HEK293 (cell line): ENCODE data around the gene TAF5L.

Experiments used
- ATF2 ChIP-seq: fragments of 450-650 bp; formaldehyde crosslinking; IDR thresholded peaks from 2 replicates; pipeline ENCODE4 v1.5.1; 2016; ENCODE audit warnings: missing biosample characterization, missing genetic modification characterization, low read depth
- CTCF ChIP-seq: fragments of 450-650 bp; formaldehyde crosslinking; IDR thresholded peaks from 2 replicates; pipeline ENCODE4 v1.5.1; 2016; ENCODE audit warnings: missing biosample characterization, missing genetic modification characterization
- SP7 ChIP-seq: fragments of 450-650 bp; formaldehyde crosslinking; IDR thresholded peaks from 2 replicates; pipeline ENCODE4 v1.5.1; 2016; ENCODE audit warnings: missing biosample characterization, missing genetic modification characterization
- ZBTB48 ChIP-seq: fragments of 450-650 bp; formaldehyde crosslinking; IDR thresholded peaks from 2 replicates; pipeline ENCODE4 v1.5.1; 2016; ENCODE audit warnings: missing biosample characterization, missing genetic modification characterization
- ZFP41 ChIP-seq: fragments of 450-650 bp; formaldehyde crosslinking; IDR thresholded peaks from 2 replicates; pipeline ENCODE4 v1.5.1; 2016; ENCODE audit warnings: missing biosample characterization, missing genetic modification characterization, borderline replicate concordance
- ZNF2 ChIP-seq: fragments of 450-650 bp; formaldehyde crosslinking; IDR thresholded peaks from 2 replicates; pipeline ENCODE4 v1.5.1; 2016; ENCODE audit warnings: missing biosample characterization, missing genetic modification characterization
- ZNF214 ChIP-seq: fragments of 450-650 bp; formaldehyde crosslinking; IDR thresholded peaks from 2 replicates; pipeline ENCODE4 v1.5.1; 2017; ENCODE audit warnings: missing biosample characterization, mild to moderate bottlenecking, missing genetic modification characterization, borderline replicate concordance
- ZNF274 ChIP-seq, 2 experiments: fragments of 200-500 bp in 1 of 2; fragments of 450-650 bp in 1 of 2; sonication (Bioruptor generic) in 1 of 2; formaldehyde crosslinking in 1 of 2; IDR thresholded peaks; 2 replicates each; pipeline versions ENCODE4 v1.5.1 to v1.6.1; 2014 to 2016; ENCODE audit warnings: borderline replicate concordance in 1 of 2, inconsistent platforms in 1 of 2, low read length in 1 of 2, missing biosample characterization in 1 of 2, missing genetic modification characterization in 1 of 2
- ZNF510 ChIP-seq: fragments of 450-650 bp; formaldehyde crosslinking; IDR thresholded peaks from 2 replicates; pipeline ENCODE4 v1.5.1; 2018; ENCODE audit warnings: mild to moderate bottlenecking, missing genetic modification characterization, missing biosample characterization; ENCODE audit not compliant: insufficient replicate concordance
- ZNF513 ChIP-seq: fragments of 450-650 bp; IDR thresholded peaks from 2 replicates; pipeline ENCODE4 v1.5.1; 2018; ENCODE audit warnings: missing biosample characterization, missing genetic modification characterization
- ZNF677 ChIP-seq: fragments of 450-650 bp; IDR thresholded peaks from 2 replicates; pipeline ENCODE4 v1.5.0; 2018; ENCODE audit warnings: missing biosample characterization, mild to moderate bottlenecking, missing genetic modification characterization, moderate library complexity
- ZSCAN5A ChIP-seq: fragments of 450-650 bp; formaldehyde crosslinking; IDR thresholded peaks from 2 replicates; pipeline ENCODE4 v1.5.1; 2016; ENCODE audit warnings: missing biosample characterization, missing genetic modification characterization

- TF ChIP-seq ZFP41 (tag by site-specific recombination) = no peak
- TF ChIP-seq SP7 (tag by site-specific recombination) = no peak
- no peak for TF ChIP-seq ZNF2 (tag by site-specific recombination)
- no peak for TF ChIP-seq ATF2 (tag by site-specific recombination)
- no peak for TF ChIP-seq ZBTB48
- TF ChIP-seq ZNF214 (tag by site-specific recombination) = no peak
- TF ChIP-seq ZSCAN5A = no peak
- no peak for TF ChIP-seq CTCF (tag by site-specific recombination)
- no peak for TF ChIP-seq ZNF513 (tag by site-specific recombination)
- no peak for TF ChIP-seq ZNF510 (tag by site-specific recombination)
- TF ChIP-seq ZNF274 (IDR thresholded peaks at IDR 0.05; ENCODE audit: low read length) = no peak
- TF ChIP-seq ZNF274 (tag by site-specific recombination; IDR thresholded peaks at IDR 0.05; ENCODE audit: borderline replicate concordance) = no peak
- TF ChIP-seq ZNF677 (tag by site-specific recombination) = no peak
These were observed 17.3 kb downstream of the TAF5L start for GRCh38 chr1:229608590-229608989.
